H7 (cell line): Measurements from ENCODE around the gene TSHZ1. TPM values are rescaled to one million over a fixed set of nuclear protein-coding genes. Genes with fewer than 3 reads are reported as not detected.

Experiments used
- total RNA-seq: library from RNA; depleted of rRNA; stranded (reverse); fragments of >200 nt; shearing (Covaris generic); gene quantifications from 2 replicates; pipeline ENCODE4 v1.2.3, GENCODE V29; 2014; rRNA removed

The TSHZ1 gene
- total RNA-seq, 1 experiment from 2014 or later = 4.6 TPM

Other genes with a start within 250 kb of the TSHZ1 start
- 16.1 and 18.1 TPM in 2 replicates for gene PTGR3, start 1.7 kb upstream of the TSHZ1 start, total RNA-seq
- not detected in 2 replicates for gene SMIM21, start 216.9 kb downstream of the TSHZ1 start, total RNA-seq